ENCODE measurements around the gene TSC22D4.
A peak's percentile ranks its signal among the peaks of the same experiment; 100 is the strongest.

Gene TSC22D4

DNA sequence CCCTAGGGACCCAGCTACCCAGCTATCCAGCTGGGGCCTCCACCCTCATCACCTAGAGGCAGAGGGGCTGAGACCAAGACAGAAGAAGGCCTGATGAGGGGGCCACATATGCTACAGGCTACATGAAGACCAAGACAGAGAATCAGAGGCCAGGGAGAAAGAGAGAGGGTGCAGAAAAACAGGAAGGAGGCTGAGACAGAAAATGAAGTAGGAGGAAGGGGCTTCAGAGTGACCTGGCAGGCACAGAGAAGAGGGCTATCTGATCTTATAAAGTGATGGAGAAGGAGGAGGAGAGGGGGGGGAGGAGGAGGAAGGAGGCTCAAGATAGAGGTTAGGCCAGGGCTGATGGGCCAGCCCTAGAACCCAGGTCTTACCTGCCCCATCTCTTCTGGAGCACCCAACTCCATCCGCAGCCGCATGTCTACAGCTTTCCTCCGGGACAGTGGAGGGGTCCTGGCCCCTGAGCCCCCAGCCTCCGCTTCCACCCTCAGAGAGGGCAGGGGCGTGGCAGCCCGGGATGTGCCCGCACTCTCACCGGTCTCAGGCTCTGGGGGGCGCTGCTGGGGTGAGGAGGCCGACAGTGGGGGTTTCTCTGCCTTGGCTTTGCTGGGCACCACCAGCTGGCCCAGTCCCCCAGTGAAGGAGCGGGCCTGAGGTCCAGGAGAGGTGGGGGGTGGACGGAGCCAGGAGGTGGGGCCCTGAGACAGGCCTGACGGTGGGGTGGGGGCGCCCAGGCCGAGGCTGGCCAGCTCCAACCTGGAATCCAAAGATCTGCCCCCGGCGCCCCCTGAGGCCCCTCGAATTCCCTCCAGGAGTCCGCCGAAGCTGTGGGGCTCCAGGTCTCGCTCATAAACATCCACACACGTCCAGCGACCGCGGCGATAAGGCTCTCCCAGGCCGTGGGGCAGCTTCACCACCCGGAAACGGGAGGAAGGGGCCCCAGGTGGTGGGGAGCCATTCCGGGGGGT, 1.8 kb downstream of the TSC22D4 start:
- TF ChIP-seq, protein P1, sequence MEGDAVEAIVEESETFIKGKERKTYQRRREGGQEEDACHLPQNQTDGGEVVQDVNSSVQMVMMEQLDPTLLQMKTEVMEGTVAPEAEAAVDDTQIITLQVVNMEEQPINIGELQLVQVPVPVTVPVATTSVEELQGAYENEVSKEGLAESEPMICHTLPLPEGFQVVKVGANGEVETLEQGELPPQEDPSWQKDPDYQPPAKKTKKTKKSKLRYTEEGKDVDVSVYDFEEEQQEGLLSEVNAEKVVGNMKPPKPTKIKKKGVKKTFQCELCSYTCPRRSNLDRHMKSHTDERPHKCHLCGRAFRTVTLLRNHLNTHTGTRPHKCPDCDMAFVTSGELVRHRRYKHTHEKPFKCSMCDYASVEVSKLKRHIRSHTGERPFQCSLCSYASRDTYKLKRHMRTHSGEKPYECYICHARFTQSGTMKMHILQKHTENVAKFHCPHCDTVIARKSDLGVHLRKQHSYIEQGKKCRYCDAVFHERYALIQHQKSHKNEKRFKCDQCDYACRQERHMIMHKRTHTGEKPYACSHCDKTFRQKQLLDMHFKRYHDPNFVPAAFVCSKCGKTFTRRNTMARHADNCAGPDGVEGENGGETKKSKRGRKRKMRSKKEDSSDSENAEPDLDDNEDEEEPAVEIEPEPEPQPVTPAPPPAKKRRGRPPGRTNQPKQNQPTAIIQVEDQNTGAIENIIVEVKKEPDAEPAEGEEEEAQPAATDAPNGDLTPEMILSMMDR (conservative IDR thresholded peaks at IDR 0.05) = peak; percentile 45

DNA sequence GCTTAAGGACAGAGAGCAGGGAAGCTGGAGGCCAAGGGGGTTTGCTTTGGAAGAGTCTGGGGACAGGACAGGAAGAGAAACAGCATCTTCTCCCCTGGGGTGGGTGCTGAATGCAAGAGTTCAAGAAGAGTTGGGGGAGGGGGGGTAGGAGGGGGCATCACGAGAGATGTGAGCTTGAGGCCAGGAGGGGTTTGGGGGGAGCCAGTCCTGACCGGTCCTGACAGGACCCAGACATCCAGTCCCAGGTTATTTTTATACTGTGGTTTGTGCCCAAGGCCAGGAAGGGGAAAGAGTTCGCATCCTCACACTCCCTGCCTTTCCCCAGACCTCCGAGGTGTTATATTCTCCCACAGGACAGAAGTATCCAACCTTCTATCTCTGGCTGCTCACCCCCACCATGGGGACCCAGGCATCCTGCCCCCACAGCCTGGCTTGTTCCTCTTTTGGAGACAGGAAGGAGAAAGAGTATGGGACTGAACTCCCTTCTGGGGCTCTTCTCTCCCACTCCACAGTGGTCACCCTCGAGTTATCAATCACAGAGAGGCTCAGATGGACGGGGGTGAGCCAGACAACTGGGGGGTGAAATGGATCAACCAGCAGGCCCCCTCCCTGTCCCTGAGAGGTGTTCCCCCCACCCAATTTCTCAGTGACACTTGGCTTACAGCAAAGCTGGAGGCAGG, 2.8 kb downstream of the TSC22D4 start:
- TF ChIP-seq, protein P1 (conservative IDR thresholded peaks at IDR 0.05) = no peak
- H3K27ac ChIP-seq = peak overlapping the region; percentile 97; the same call in 1 of the 2 replicates

More for the DNA sequence above, 1.8 kb downstream of the TSC22D4 start:
- peak overlapping the region; percentile 97 for H3K27ac ChIP-seq

DNA sequence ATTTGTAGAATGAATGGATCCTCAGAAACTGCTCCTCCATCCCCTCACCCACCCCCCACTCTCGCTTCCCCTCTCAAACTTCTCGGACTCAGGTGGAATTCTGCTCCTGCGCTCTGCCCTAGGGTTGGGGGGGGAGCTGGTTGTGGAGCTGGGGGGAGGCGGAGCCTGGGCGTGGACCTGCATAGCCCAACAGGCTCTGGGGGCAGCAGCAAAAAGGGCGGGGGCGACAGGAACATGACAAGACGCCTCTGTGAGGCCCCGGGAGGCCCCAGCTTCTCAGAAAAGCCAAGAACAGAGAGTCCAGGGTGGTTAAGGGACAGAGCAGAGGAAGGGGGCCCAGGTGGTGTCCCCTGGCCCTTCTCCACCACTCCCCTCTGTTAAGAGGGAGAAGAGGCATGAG, 3.5 kb downstream of the TSC22D4 start:
- TF ChIP-seq, protein P1 (conservative IDR thresholded peaks at IDR 0.05) = no peak
- H3K27ac ChIP-seq = peak overlapping the region; percentile 97; the same call in 1 of the 2 replicates

- peak overlapping the region; percentile 97; the same call in 1 of the 2 replicates for H3K27ac ChIP-seq
- TF ChIP-seq, protein P1 (conservative IDR thresholded peaks at IDR 0.05) = no peak
Measured at GRCh38 chr7:100472854-100473499, 6.0 kb downstream of the TSC22D4 start.

GRCh38 chr7:100472121-100472851, 6.7 kb downstream of the TSC22D4 start:
- peak overlapping the region; percentile 97 for H3K27ac ChIP-seq
- TF ChIP-seq, protein P1 (conservative IDR thresholded peaks at IDR 0.05) = no peak

- peak overlapping the region; percentile 49 for H3K27ac ChIP-seq
- TF ChIP-seq, protein P1 (conservative IDR thresholded peaks at IDR 0.05) = no peak
Measured at GRCh38 chr7:100471021-100471420, 8.0 kb downstream of the TSC22D4 start.

Data from VCaP (cell line).